ENCODE results near the gene MATN4. TPM values are rescaled to one million over a fixed set of nuclear protein-coding genes. Genes with fewer than 3 reads are reported as not detected.

MATN4 gene
- total and polyA plus RNA-seq, 2 of the 13 experiments (the other 11 are each of a cell fraction or from before 2014, with no cell fraction given), result not detected

- Histone ChIP-seq H3K4me3 (replicated peaks in 1 of 3; ENCODE audit: insufficient read depth in 1 of 3, low read depth in 2 of 3, low read length in 3 of 3) (no peak overlapping the region), H3K9ac (ENCODE audit: insufficient read depth, low read depth, low read length) (no peak overlapping the region), H3K27ac (ENCODE audit: extremely low read length, insufficient read depth, low read length) (no peak overlapping the region), H3K79me2 (ENCODE audit: insufficient read depth, low read length) (no peaks in the 10 kb centered on the region), H3K36me3 (replicated peaks in 1 of 2; ENCODE audit: control insufficient read depth in 1 of 2, insufficient read depth in 2 of 2, low read length in 2 of 2) (no peaks in the 10 kb centered on the region), H3K4me2 (ENCODE audit: low read depth, low read length) (no peak overlapping the region), H3K9me3 (ENCODE audit: low read length) (no peaks in the 10 kb centered on the region), H2AFZ (ENCODE audit: low read length) (no peak overlapping the region), H4K20me1 (ENCODE audit: insufficient read depth, low read length) (no peaks in the 10 kb centered on the region), H3K27me3 (ENCODE audit: control insufficient read depth in 1 of 2, insufficient read depth in 2 of 2, low read length in 2 of 2) (peaks cover 0 to 28% of the 10 kb centered on the region in 2 experiments; a peak in 3 of 5 replicates), H3K4me1 (ENCODE audit: insufficient read depth, low read length) (no peaks in the 10 kb centered on the region)
- ChIA-PET CTCF (ENCODE audit: low intra/inter-chr PET ratio, low total read pairs) (no interaction called here), POLR2A (no interaction called here)
- no peak for FAIRE-seq
- no TSS peak for BruUV-seq (replicated peaks)
- 8% methylated on average over 3 of the region's 3 CpGs for WGBS (ENCODE audit: low lambda C conversion rate)
- no peak for DNase-seq (ENCODE audit: low spot score)
- in situ Hi-C loops (cut with HindIII; ENCODE audit: extremely low pct_ligation_motif_present, low pct_unique_long_range_greater_than_20kb), result no loop called here
- ATAC-seq, result no peak
- intact Hi-C loops (cut with micrococcal nuclease; ENCODE audit: unreplicated experiment), result no loop called here
- no peak for TF ChIP-seq YEATS4 (CRISPR knock-in tag; IDR thresholded peaks at IDR 0.05; ENCODE audit: borderline replicate concordance)
- TF ChIP-seq HBP1 (CRISPR knock-in tag; IDR thresholded peaks at IDR 0.05; ENCODE audit: low read depth), result no peak
- TF ChIP-seq, protein P1, sequence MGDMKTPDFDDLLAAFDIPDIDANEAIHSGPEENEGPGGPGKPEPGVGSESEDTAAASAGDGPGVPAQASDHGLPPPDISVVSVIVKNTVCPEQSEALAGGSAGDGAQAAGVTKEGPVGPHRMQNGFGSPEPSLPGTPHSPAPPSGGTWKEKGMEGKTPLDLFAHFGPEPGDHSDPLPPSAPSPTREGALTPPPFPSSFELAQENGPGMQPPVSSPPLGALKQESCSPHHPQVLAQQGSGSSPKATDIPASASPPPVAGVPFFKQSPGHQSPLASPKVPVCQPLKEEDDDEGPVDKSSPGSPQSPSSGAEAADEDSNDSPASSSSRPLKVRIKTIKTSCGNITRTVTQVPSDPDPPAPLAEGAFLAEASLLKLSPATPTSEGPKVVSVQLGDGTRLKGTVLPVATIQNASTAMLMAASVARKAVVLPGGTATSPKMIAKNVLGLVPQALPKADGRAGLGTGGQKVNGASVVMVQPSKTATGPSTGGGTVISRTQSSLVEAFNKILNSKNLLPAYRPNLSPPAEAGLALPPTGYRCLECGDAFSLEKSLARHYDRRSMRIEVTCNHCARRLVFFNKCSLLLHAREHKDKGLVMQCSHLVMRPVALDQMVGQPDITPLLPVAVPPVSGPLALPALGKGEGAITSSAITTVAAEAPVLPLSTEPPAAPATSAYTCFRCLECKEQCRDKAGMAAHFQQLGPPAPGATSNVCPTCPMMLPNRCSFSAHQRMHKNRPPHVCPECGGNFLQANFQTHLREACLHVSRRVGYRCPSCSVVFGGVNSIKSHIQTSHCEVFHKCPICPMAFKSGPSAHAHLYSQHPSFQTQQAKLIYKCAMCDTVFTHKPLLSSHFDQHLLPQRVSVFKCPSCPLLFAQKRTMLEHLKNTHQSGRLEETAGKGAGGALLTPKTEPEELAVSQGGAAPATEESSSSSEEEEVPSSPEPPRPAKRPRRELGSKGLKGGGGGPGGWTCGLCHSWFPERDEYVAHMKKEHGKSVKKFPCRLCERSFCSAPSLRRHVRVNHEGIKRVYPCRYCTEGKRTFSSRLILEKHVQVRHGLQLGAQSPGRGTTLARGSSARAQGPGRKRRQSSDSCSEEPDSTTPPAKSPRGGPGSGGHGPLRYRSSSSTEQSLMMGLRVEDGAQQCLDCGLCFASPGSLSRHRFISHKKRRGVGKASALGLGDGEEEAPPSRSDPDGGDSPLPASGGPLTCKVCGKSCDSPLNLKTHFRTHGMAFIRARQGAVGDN (CRISPR knock-in tag; IDR thresholded peaks at IDR 0.05), result no peak
- TF ChIP-seq, protein P2, sequence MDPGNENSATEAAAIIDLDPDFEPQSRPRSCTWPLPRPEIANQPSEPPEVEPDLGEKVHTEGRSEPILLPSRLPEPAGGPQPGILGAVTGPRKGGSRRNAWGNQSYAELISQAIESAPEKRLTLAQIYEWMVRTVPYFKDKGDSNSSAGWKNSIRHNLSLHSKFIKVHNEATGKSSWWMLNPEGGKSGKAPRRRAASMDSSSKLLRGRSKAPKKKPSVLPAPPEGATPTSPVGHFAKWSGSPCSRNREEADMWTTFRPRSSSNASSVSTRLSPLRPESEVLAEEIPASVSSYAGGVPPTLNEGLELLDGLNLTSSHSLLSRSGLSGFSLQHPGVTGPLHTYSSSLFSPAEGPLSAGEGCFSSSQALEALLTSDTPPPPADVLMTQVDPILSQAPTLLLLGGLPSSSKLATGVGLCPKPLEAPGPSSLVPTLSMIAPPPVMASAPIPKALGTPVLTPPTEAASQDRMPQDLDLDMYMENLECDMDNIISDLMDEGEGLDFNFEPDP (CRISPR knock-in tag; conservative IDR thresholded peaks at IDR 0.05), result no peak
- TF ChIP-seq ZNF296 (CRISPR knock-in tag; conservative IDR thresholded peaks at IDR 0.05), result no peak
- TF ChIP-seq ZNF605 (CRISPR knock-in tag; IDR thresholded peaks at IDR 0.05), result no peak
- TF ChIP-seq NFE2L2 (IDR thresholded peaks at IDR 0.05; ENCODE audit: low read length), result no peak
- TF ChIP-seq ZNF44 (CRISPR knock-in tag; IDR thresholded peaks at IDR 0.05), result no peak
- no peak for TF ChIP-seq ATF7-NPFF (CRISPR knock-in tag; IDR thresholded peaks at IDR 0.05; ENCODE audit: low read depth)
- no peak for TF ChIP-seq SMC3 (IDR thresholded peaks at IDR 0.05; ENCODE audit: low read length)
- TF ChIP-seq, protein P3, sequence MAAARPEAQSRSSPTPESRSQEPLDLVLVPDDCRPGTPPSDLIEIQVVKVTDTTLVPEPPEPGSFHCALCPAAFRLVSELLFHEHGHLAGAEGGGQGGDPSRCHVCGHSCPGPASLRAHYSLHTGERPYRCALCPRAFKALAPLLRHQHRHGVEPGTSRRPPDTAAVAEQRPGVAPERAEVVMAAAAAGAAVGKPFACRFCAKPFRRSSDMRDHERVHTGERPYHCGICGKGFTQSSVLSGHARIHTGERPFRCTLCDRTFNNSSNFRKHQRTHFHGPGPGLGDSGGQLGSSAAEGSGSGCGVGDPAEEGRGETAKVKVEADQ (CRISPR knock-in tag; IDR thresholded peaks at IDR 0.05; ENCODE audit: borderline replicate concordance), result no peak
- no peak for TF ChIP-seq SIN3A (IDR thresholded peaks at IDR 0.05; ENCODE audit: borderline replicate concordance, low read depth, low read length)
Observed at GRCh38 chr20:45268531-45268930, 39.6 kb downstream of the MATN4 start.
